ENCODE results near the gene TMPRSS5. TPM values are rescaled to one million over a fixed set of nuclear protein-coding genes. Genes with fewer than 3 reads are reported as not detected.
"Not testable (repeated sequence)": the region's sequence is repeated elsewhere in the genome, so short reads cannot be mapped to it uniquely, and the experiment has no call there.

The TMPRSS5 gene
- 0.12 TPM in 1 of 2 replicates, not detected in the other for total RNA-seq (2014; rRNA removed; shearing (Covaris generic))

- peak; percentile 45 for DNase-seq (ENCODE audit: low read depth)
Measured at GRCh38 chr11:113705871-113706655, at the start of gene TMPRSS5. Gene TMPRSS5 (minus strand): TSS chr11:113706308. CDS start chr11:113706224, 84 bp downstream.

- DNase-seq (ENCODE audit: low read depth) = no peak
Measured at GRCh38 chr11:113752932-113753331, 46.8 kb upstream of the TMPRSS5 start.

DNA sequence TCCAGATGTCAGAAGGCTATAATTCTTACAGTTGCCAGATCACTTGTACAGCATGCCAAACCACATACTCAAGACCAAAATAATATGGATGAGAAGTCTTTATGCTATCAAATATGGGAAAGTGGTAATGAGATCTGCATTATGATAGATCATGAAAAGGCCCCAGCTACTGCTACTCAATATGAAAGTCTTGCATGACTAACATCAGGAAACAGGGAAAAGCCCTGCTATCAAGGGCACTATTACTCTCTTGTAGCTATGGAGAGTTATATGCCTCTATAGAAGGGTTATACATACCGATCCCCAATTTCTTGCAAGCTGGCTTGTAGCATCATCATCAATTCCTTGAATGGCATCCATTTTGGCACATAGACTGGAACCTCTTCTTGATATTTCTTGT, 30.2 kb upstream of the TMPRSS5 start:
- no peak for DNase-seq (ENCODE audit: low read depth)

- no peak for DNase-seq (ENCODE audit: low read depth)
Measured at GRCh38 chr11:113732092-113732491, 26.0 kb upstream of the TMPRSS5 start.

DNA sequence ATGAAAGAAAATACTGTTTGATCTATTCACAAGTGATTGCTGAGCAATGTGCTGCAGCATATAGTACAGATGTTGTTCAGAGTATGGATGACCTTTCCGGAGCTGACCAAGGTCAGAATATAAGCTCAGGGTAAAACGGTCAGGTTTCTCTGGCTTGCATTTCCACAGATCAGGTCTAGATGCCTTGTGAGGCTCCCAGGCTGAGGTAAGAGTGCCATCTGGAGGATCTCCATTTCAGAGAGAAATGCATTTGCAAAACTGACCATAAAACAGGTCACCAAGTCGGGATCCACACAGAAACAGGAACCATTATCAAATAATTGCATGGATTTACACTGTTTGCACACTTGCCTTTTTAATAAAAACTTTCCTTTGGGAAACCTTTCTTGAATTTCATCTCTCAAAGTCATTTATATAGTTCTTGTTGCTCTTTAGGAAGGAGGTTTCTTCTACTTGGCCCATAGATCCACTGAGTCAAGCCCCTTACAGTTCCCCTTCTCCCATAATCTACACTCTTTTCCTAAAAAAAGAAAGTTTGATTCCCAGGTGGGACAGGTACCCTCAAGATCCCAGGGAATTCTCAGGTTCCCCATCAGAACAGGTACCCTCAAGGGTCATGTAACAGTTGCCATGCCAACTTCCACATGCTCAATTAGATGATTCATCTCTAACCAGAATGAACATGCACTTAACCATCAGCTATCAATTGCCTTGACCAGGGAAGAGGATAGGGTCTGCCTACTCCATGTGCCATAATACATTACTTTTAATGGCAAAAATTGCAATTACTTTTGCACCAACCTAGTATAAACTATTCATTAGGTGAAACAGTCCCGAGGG, 25.0 kb upstream of the TMPRSS5 start:
- DNase-seq (ENCODE audit: low read depth) = peak; percentile 72

DNA sequence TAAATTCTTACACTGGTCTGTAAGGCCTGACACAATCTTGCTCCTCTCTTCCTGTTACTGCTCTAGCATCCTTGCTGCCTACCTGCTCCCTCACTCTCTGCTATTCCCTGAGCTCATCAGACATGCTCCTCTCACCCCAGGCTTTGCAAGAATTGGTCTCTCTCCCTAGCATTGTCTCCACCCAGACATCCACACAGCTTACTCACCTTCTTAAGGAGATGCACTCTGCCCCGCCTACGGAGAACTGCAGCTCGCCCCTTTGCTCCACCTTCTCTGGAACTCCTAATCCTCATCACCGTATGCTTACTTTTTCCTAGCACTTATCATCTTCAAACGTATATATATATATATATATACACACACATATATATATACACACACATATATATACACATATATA, 23.3 kb upstream of the TMPRSS5 start:
- no peak for DNase-seq (ENCODE audit: low read depth)

DNA sequence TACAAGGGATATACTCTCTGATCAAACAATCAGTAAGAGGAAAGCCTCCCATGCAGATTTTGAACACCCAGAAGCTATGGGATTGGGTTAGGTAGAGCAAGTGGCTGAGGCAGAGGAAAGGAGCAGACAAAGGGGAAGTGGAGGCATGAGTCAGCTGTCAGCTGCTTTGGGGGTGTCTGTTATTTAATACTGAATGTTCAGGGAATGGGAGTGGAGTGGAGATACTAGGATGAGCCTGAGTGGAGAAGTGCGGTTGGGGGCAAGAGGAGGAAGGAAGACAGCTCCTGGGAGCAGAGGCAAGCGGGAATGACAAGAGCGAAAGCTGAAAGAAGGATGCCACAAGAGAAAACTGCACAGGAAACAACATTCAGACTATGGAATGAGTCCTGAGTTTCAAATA, 22.7 kb upstream of the TMPRSS5 start:
- DNase-seq (ENCODE audit: low read depth) = no peak

DNA sequence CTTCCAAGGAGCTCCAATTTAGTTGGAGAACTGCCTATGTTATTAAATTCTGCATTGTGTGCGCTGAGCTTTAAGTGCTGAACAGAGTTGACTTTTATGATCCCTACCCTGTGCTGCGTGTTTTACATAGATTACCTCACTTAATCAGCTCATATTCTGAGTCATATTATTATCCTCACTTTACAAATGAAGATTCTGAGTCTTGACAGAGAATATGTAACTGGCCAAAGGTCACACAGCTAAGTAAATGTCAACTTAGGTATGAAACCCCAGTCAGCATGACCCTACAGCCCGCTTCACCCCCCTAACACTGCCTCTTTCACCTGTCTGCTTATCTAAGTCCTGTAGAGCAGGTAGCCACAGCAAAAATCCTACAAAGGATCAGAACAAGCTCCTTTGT, 19.8 kb upstream of the TMPRSS5 start:
- DNase-seq (ENCODE audit: low read depth) = no peak

GRCh38 chr11:113725407-113725806, 19.3 kb upstream of the TMPRSS5 start:
- peak; percentile 21 for DNase-seq (ENCODE audit: low read depth)

- no peak for DNase-seq (ENCODE audit: low read depth)
Measured at GRCh38 chr11:113724778-113725177, 18.7 kb upstream of the TMPRSS5 start.

DNA sequence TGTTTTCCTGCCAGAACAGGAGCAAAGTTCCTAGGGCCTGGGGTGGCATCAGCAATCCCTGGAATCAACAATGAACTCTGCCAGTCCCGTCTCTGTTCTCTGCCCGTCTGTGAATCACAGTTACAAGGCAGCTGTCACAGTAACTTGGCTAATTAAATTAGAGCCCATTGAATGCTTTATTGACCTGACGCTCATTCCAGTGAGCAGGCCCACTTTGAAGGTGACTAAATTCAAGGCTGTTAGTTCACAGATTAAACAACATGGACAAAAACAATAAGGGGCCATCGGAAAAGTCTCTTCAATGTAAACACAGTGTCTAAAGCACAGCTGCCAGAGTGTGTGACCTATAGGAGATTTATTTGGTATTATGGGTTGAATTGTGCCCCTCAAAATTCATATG, 17.7 kb upstream of the TMPRSS5 start:
- no peak for DNase-seq (ENCODE audit: low read depth)

DNA sequence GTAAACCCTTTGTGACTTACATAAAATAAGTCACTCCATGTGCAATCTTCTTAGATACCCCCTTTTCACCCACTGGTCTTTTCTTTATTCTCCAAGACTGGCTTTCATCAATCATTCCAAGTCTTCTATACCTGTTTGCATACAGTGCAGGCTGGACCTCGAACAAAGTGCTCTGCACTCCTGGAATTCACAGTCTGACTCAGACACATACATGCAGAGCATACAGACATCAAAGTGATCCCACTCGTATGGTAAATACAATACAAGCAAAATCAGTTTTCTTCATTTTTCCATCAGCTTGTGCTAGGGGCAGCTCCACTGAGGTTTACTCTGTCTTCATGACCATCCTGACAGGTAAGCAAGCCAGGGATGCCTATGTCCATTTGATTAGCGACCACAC, 16.8 kb upstream of the TMPRSS5 start:
- no peak for DNase-seq (ENCODE audit: low read depth)

DNA sequence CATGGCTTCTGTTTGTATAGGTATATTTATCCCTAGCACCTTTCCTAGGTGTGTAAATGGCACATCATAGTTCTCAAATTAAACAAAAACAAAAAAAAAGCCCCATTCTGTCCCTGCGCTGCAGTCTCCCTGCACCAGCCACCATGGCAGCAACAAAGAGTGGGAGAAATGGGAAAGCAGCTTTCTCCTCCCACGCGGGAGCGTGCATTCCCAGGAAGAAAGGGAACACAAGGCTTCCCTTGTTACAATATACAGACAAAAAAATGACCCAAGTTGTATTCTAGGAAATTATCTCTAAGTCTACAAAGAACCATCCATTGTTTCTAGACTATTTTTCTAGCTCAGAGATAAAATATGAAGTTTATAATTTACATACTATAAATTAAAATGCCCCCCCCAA, 16.1 kb upstream of the TMPRSS5 start:
- DNase-seq (ENCODE audit: low read depth) = no peak

DNA sequence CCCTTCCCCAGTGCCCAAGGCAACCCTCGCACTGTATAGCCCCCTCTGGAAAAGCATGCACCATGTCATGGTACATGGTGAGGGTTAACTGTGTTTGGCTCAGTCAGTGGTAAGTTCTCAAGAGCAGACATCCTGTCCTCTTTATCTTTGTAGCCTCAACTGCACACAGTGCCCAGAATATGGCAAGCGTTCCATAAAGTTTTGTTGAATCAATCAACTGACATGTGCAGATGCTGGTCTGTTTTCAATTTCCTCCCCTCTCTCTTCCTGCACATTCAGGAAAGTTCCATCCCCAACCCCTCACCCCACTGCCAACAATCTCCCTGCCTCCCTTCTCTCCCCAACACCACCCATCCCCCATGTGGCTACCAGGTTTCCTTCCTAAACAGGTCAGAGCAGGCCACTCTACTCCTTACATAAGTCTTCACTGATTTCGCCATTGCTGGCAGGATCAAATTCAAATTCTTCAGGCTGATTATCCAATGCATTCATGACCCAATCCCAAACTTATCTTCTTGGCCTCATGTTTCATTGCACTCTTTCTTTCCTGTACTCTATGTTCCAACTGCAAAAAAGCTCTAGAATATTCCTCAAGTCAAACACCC, 15.5 kb upstream of the TMPRSS5 start:
- no peak for DNase-seq (ENCODE audit: low read depth)

DNA sequence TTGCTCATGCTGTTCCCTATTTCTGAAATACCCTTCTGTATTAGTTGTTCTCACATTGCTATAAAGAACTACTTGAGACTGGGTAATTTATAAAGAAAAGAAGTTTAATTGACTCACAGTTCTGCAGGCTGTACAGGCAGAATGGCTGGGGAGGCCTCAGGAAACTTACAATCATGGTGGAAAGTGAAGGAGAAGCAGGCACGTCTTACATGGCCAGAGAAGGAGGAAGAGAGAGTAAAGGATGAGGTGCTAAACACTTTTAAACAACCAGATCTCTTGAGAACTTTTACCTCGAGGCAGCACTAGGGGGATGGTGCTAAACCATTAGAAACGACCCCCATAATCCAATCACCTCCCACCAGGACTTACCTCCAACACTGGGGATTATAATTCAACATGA, 14.4 kb upstream of the TMPRSS5 start:
- not testable (repeated sequence) for DNase-seq (ENCODE audit: low read depth)

DNA sequence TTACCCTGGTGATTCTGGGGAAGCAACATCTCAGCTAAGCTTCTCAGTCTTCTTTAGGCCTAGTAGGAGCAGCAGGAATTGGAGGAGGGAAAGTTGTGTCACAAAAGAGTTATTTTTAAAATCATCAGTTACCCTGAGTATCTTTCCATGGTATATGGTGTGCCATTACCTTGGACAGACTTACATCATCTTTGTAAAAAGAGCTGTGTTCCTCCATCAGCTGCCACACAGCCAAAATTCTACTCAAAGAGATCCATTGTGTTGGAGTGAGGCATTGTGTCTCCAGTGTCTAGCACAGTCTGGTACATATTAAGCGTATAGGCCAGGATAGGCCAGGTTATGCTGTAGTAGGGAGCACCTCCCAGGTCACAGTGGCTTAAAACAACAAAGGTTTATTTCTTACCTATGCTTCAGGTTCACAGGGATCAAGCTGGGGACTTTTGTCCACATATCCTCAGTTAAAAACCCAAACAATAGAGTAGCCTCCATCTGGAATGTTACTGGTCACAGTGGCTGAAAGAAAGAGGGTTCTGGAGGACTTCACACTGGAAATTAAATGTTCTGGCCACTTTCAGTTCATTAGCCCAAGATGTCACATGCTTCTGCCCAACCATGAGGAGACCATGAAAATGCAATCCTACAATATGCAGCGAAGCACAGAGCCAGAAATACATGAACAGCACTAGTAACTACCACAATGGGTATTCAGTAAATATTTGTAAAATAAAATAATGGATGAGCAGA, 9.9 kb upstream of the TMPRSS5 start:
- DNase-seq (ENCODE audit: low read depth) = no peak

DNA sequence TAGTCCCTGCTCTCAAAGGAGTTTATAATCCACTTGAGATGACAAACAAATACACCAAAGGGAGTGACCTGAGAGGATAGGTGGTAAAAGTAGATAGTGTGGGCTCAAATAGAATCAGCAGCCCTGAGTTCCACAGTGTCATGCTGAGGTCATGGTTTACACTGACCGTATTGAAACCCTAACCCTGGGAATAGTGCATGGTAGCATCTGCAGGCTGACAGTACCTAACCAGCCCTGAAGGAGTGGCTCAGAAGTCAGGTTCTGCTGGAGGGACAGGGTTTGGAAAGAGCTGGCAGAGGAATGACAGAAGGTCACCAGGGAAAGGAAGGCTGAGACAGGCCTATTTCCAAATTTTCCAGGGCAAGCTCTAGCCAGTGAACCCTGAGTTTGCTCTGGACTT, 9.2 kb upstream of the TMPRSS5 start:
- no peak for DNase-seq (ENCODE audit: low read depth)

GRCh38 chr11:113710989-113711388, 4.9 kb upstream of the TMPRSS5 start:
- no peak for DNase-seq (ENCODE audit: low read depth)

DNA sequence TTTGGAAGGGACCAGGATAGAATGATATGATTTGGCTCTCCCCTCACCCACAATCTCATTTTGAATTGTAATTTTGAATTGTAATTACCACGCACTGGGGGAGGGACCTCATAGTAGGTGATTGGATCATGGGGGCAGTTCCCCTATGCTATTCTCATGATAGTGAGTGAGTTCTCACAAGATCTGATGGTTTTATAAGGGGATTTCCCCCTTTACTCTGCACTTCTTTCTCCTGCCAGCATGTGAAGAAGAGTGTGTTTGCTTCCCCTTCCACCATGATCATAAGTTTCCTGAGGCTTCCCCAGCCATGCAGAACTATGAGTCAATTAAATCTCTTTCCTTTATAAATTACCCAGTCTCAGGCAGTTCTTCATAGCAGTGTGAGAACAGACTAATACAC, 2.6 kb downstream of the TMPRSS5 start:
- DNase-seq (ENCODE audit: low read depth) = not testable (repeated sequence)

GRCh38 chr11:113701491-113701890, 4.6 kb downstream of the TMPRSS5 start:
- DNase-seq (ENCODE audit: low read depth) = no peak

- no peak for DNase-seq (ENCODE audit: low read depth)
Measured at GRCh38 chr11:113698515-113698914, 7.6 kb downstream of the TMPRSS5 start.
